Lower lobe of right lung (tissue), 2 donors: Measurements from ENCODE around the gene CHMP4B. TPM values are rescaled to one million over a fixed set of nuclear protein-coding genes. Genes with fewer than 3 reads are reported as not detected.

Experiments used
- ATAC-seq, 2 donors: fragments of 200-7000 bp; cut with Tn5 transposase; one replicate each; pipeline ENCODE4 v1.9.1; 2020 to 2022; ENCODE audit warnings: mild to moderate bottlenecking in 2 of 2, moderate library complexity in 2 of 2
- DNase-seq: peaks from one replicate; pipeline ENCODE4 v3.0.0-alpha.2; 2020
- H3K27ac ChIP-seq: fragments of 200-600 bp; one replicate; pipeline ENCODE4 v1.8.0; 2022
- H3K27me3 ChIP-seq: fragments of 200-600 bp; one replicate; pipeline ENCODE4 v1.8.0; 2022; ENCODE audit warnings: low read depth
- H3K36me3 ChIP-seq: fragments of 200-600 bp; one replicate; pipeline ENCODE4 v1.8.0; 2022; ENCODE audit warnings: mild to moderate bottlenecking
- H3K4me1 ChIP-seq: fragments of 200-600 bp; one replicate; pipeline ENCODE4 v1.8.0; 2022
- H3K4me3 ChIP-seq: fragments of 200-600 bp; one replicate; pipeline ENCODE4 v1.8.0; 2022; ENCODE audit warnings: mild to moderate bottlenecking
- H3K9me3 ChIP-seq: fragments of 200-600 bp; one replicate; pipeline ENCODE4 v1.8.0; 2022
- CTCF ChIP-seq: fragments of 200-600 bp; IDR thresholded peaks from one replicate; pipeline ENCODE4 v1.8.0; 2022; ENCODE audit warnings: antibody characterized with exemption, mild to moderate bottlenecking
- intact Hi-C: fragments of 100-400 bp; cut with DNase I; formaldehyde crosslinking; loops from one replicate; pipeline ENCODE4 v1.11.0; 2022
- total RNA-seq: library from RNA; stranded (reverse); fragmentation: NEBNext Ultra II Directional; extraction: Animal tissue kit (Norgen Biotek cat#: 25700); gene quantifications from one replicate; pipeline ENCODE4 v1.2.1, GENCODE V29; 2021
- donor health status: DM: no; HTN: yes; CAD: no; lungs with severe emphysema.

The CHMP4B gene
- total RNA-seq, 1 donor from 2014 or later, result 91.2 TPM

DNA sequence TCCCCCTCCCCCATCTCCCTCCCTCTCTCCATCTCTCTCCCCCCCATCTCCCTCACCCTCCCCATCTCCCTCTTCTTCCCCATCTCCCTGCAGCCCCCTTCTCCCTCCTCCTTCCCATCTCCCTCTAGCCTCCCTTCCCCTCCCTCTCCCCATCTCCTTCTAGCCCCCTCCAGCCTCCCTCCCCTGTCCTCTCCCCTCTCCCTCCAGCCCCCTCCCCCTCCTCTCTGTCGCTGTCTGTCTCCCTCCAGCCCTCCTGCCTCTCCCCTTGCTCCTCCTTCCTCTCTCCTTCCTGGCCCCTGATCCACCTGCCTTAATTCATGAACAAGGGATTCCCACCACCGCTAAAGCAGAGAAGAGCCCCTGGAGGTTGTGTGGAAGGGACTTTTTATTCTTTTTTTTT is 26.9 kb upstream of the CHMP4B start:
- peaks cover 9% of the 10 kb centered on the region for H3K4me1 ChIP-seq
- no peak for TF ChIP-seq CTCF
- H3K4me3 ChIP-seq, result no peak overlapping the region
- H3K36me3 ChIP-seq, result peaks cover 18% of the 10 kb centered on the region
- DNase-seq, result no peak
- no peaks in the 10 kb centered on the region for H3K9me3 ChIP-seq
- no peak for ATAC-seq
- intact Hi-C loops, result no loop called here
- H3K27me3 ChIP-seq, result no peaks in the 10 kb centered on the region
- no peak overlapping the region for H3K27ac ChIP-seq

DNA sequence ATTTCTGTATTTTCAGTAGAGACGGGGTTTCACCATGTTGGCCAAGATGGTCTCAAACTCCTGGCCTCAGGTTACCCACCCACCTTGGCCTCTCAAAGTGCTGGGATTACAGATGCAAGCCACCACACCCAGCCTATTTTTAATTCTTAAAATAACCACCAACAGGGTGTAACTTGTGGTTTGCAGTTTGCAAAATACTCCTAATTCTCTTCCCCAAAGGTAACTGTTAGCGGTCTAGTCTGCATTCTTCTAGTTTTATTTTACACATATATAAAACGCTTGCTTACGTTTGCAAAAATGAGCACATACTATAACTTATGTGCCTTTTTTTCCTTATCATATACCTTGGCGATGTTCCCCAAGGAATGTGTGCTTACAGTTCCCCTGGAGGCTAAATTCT is 25.6 kb upstream of the CHMP4B start:
- H3K4me1 ChIP-seq, result peaks cover 22% of the 10 kb centered on the region
- intact Hi-C loops, result no loop called here
- no peak for TF ChIP-seq CTCF
- no peaks in the 10 kb centered on the region for H3K9me3 ChIP-seq
- DNase-seq (no peak), ATAC-seq (no peak)
- no peak overlapping the region for H3K4me3 ChIP-seq
- H3K27me3 ChIP-seq, result no peaks in the 10 kb centered on the region
- no peak overlapping the region for H3K27ac ChIP-seq
- peaks cover 18% of the 10 kb centered on the region for H3K36me3 ChIP-seq

- DNase-seq (no peak), ATAC-seq (no peak)
- TF ChIP-seq CTCF, result no peak
- Histone ChIP-seq H3K27me3 (no peaks in the 10 kb centered on the region), H3K36me3 (peaks cover 7% of the 10 kb centered on the region), H3K4me1 (peaks cover 22% of the 10 kb centered on the region), H3K27ac (no peak overlapping the region), H3K4me3 (no peak overlapping the region), H3K9me3 (no peaks in the 10 kb centered on the region)
- intact Hi-C loops, result no loop called here
Measured at GRCh38 chr20:33787253-33787891, 23.8 kb upstream of the CHMP4B start.

- H3K4me1 ChIP-seq, result peaks cover 30% of the 10 kb centered on the region
Measured at GRCh38 chr20:33788351-33789049, 22.6 kb upstream of the CHMP4B start.

More at GRCh38 chr20:33788351-33789049, 22.6 kb upstream of the CHMP4B start:
- H3K27ac ChIP-seq, result peak overlapping the region; percentile 64
- peaks cover 4% of the 10 kb centered on the region for H3K36me3 ChIP-seq
- TF ChIP-seq CTCF, result no peak
- no peak overlapping the region for H3K4me3 ChIP-seq
- DNase-seq, result no peak
- no peak for ATAC-seq
- no peaks in the 10 kb centered on the region for H3K27me3 ChIP-seq
- intact Hi-C loops, result no loop called here
- H3K9me3 ChIP-seq, result no peaks in the 10 kb centered on the region
